Activated naive CD4-positive, alpha-beta T cell treated with anti-CD3 and anti-CD28 coated beads, Interleukin-2, amount 50 U/mL, for 72 hours (primary cell): ENCODE data around the gene EMP1. TPM values are rescaled to one million over a fixed set of nuclear protein-coding genes. Genes with fewer than 3 reads are reported as not detected.

Experiments used
- ATAC-seq, 2 donors: fragments of 150-1000 bp; cut with Tn5 transposase; 2 replicates each; pipeline ENCODE4 v1.10.0; 2021; ENCODE audit warnings: mild to moderate bottlenecking in 2 of 2, moderate library complexity in 2 of 2
- DNase-seq, 2 donors: peaks; one replicate each; pipeline ENCODE4 v3.0.0; 2021 to 2022; ENCODE audit warnings: low spot score in 2 of 2
- H3K27ac Mint-ChIP-seq, 2 donors: one replicate each; pipeline ENCODE4 v1.8.0; 2022; ENCODE audit warnings: mild to moderate bottlenecking in 2 of 2, mixed read lengths in 2 of 2
- H3K36me3 Mint-ChIP-seq, 2 donors: one replicate each; pipeline ENCODE4 v1.8.0; 2022; ENCODE audit warnings: mixed read lengths in 2 of 2
- H3K9me3 Mint-ChIP-seq, 2 donors: one replicate each; pipeline ENCODE4 v1.8.0; 2022; ENCODE audit warnings: mixed read lengths in 2 of 2
- total RNA-seq, 2 donors: library from RNA; stranded (reverse); gene quantifications; one replicate each; pipeline ENCODE4 v1.2.3, GENCODE V29; 2022

The EMP1 gene
- total RNA-seq, 2 donors from 2014 or later, result 1.4 to 9.2 TPM

DNA sequence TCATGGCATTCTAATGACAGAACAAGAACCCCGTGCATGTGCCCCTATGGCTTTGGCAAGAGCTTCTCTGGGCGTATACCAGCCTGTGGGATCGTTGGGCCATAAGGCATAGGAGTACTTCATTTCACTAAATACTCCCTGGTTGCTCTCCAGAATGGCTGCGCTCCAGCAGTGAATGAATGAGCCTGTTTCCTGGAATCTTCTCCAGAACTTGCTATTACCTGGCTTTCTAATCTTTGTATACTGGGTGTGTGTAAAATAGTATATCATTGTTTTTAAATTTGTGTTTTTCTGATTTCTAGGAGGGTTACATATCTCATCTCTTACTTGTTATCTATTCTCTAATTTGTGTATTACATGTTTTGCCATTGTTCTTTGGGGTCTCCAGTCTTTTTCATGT is 28.6 kb upstream of the EMP1 start:
- Mint-ChIP-seq H3K27ac (no peak overlapping the region), H3K36me3 (no peaks in the 10 kb centered on the region), H3K9me3 (peaks cover 0 to 7% of the 10 kb centered on the region in 2 donors)
- ATAC-seq (no peak), DNase-seq (no peak)

DNA sequence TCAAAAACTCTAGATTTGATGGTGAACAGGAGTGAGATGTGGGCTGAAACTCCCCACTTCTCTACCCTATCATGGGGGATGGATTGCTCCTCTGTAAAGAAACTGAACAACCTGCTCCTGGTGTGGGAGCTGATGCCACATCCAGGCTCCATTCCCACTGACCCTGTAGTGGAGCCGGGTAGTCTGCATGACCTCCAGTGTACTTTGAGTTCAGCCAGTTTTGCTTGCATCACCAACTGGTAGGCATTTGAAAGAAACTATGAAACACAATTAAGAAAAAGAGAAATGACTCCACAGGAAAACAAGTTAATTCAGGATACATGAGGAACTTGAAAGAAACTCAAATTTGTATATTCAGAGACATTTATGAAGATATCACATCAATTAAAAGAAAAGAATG is 27.3 kb upstream of the EMP1 start:
- ATAC-seq, result no peak
- no peak overlapping the region for H3K27ac Mint-ChIP-seq
- DNase-seq, result no peak
- H3K9me3 Mint-ChIP-seq, result peaks cover 0 to 7% of the 10 kb centered on the region in 2 donors
- H3K36me3 Mint-ChIP-seq, result no peaks in the 10 kb centered on the region

DNA sequence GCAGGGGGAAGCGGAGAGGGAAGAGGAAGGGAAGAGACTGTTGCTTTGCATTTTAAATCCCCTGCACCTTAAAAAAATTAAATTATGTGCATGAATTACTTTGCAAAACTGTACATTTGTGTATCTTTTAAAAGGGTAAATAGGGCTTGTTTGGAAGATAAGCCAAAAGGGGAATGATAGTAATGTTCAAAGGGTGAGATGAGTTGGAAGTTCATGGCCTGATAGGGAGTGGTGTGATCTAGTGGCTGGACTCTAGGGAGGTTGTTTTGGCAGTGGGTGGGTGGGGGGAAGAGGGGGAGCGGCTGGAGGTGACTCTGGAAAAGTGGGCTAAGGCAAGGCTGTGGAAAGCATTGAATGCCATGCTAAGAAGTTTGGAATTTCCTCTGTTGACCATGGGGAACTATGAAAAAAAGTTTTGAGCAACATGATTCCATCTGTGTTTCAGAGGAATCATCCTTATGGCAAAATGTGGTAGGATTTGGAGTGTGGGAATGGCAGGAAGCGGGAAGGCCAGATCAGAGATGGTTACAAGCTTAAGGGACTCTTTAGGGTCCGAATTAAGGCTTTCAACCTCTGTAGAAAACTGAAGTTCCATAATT is 25.5 kb upstream of the EMP1 start:
- ATAC-seq (no peak), DNase-seq (no peak)
- Mint-ChIP-seq H3K9me3 (peaks cover 0 to 7% of the 10 kb centered on the region in 2 donors), H3K36me3 (no peaks in the 10 kb centered on the region), H3K27ac (no peak overlapping the region)

DNA sequence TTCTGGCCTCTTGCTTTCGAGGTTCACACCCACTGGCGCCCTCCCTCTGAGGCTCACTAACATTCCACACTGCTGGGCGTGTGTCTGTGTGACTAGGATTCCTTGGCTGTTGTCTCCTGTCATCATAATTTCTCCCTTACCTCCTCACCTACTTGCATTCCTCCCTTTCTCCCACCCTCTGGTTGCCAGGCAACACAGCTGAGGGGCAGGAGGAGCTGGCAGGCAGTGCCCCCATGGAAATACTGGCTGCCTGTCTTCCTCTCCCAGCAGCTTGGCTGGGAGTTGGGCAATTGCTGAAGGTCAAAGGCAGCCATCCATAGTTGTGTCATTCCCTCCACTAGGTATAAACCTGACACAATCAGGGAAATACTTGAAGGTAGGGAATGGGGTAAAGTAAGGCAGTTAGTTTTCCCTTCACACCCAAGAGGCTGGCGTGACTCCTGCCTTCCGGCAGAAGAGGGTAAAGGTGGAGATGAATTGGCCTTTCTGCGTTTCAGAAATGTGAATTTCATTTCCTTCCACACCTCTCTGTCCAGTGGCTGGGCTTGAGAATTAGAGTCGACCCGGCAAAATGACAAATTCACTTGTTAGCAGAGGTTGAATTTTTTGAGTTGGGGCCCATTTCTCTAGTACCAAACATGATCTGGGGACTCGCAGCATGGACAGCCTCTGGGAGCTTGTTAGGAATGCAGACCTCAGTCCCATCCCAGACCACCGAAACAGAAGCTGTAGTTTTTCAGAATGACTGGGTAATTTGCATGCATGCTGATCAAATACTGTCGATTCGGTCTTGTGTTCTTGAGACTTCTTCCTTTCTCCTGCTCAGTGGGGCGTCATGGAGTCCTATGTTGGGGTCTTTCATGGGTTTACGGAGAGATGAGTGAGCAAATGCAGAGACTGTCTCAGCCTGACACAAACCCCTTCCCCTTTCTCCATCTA is 24.3 kb upstream of the EMP1 start:
- H3K36me3 Mint-ChIP-seq, result no peaks in the 10 kb centered on the region
- DNase-seq, result no peak
- H3K9me3 Mint-ChIP-seq, result peaks cover 0 to 7% of the 10 kb centered on the region in 2 donors
- no peak for ATAC-seq
- H3K27ac Mint-ChIP-seq, result no peak overlapping the region

DNA sequence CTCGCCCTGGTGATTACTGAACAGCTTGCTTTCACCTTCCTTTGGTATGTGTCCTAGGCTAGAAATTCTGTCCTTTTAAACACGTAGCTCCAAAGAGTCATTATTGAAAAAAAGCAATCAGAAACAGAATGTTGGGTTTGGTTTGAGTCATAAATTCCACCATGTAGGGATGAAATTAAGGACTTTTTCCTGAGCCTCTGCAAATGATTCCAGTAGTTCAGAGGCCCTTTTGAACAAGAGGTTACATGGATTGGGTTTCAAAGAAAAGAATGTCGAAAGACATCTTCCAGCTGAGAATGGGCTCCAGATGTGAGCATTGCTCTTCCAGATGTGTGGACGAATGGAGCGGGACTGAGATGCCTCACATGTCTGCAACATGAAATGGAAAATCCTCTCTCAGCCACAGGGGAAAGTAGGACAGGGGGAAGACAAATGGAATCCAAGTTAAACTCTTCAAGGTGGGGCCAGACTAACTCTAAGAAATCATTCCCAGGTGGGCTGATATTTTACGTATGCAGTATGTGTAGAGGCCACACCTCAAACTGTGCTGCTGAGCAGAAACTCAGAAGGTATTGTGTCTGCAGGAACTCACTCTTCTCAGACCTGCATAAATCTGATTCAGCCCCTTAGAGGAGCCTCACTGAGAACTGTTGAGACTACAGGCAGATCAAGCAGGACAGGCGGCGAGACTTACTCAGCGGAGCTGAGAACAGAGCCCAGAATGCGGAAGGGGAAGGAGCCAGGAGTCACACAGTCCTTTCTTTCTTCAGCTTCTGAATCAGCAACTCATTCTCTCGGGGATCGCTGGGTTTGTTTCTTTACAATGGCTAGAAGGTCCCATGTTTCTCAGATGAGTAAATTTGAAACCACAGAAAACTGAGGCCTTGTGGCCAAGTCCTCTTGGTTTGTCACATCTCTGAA is 23.3 kb upstream of the EMP1 start:
- no peaks in the 10 kb centered on the region for H3K9me3 Mint-ChIP-seq
- H3K27ac Mint-ChIP-seq, result peak overlapping the region in 1 of 2 donors; percentile 37
- ATAC-seq (peak; percentile 94 to 96), DNase-seq (peak in 1 of 2 donors; percentile 48)
- no peaks in the 10 kb centered on the region for H3K36me3 Mint-ChIP-seq

DNA sequence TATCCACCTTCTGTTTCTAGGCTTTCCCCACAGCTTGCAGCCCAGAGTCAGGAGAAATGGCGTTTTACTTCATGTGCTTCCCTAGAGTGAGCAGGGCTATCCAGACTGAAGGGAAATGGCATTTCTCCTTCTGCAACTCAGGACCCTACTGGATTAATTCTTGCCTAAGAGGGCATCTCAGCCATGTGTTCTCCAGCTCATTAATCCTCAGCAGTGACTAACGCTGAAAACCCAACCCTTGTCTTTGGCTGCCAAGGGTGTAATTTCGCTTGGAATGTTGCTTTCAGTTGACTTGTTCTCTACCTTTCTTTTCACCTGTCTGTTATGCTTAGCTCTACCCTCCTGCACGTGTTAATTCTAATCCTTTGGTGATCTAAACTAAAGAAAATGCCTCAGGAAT is 21.0 kb upstream of the EMP1 start:
- DNase-seq, result no peak
- no peaks in the 10 kb centered on the region for H3K9me3 Mint-ChIP-seq

DNA sequence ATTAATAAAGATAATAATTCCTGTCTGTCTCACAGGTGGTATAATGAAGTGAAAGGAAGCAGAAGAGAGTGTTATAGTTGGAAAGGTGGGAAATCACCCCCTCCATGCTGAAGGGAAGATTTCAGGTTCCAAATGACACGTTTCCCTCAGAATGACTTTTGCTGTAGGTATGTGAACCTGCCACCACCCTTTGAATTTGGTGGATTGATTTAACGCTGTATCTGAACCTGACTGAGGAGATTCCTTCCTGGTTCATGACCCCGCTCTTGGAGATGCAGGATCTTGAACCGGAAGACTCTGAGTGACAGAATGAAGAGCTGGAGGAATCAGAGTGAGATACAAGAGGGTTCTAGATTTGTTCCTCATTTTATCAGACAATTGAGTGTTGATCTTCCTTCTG is 20.3 kb upstream of the EMP1 start:
- H3K36me3 Mint-ChIP-seq, result no peaks in the 10 kb centered on the region
- DNase-seq, result no peak
- H3K27ac Mint-ChIP-seq, result no peak overlapping the region
- no peak for ATAC-seq
- no peaks in the 10 kb centered on the region for H3K9me3 Mint-ChIP-seq

More for the DNA sequence above, 21.0 kb upstream of the EMP1 start:
- ATAC-seq, result no peak
- Mint-ChIP-seq H3K36me3 (no peaks in the 10 kb centered on the region), H3K27ac (no peak overlapping the region)

DNA sequence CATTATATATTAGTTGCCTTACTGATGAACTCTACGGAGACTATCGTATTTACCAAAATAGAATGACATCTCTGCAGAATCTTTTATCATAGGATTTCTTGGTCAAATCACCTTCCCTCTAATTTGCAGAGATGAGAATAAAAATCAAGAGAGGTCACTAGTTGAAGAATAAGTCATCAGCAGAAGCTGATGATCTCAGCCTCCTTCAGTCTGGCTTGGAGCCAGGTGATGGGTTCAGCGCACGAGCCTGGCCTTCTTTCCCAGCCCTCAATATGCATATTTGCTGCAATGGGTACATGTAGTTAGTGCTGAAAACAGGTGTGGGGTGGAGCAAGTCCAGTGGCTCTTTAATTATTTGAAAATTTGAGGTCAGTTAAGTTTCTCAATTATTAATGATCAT is 19.2 kb upstream of the EMP1 start:
- ATAC-seq (no peak), DNase-seq (no peak)
- Mint-ChIP-seq H3K36me3 (no peaks in the 10 kb centered on the region), H3K27ac (no peak overlapping the region), H3K9me3 (no peaks in the 10 kb centered on the region)

DNA sequence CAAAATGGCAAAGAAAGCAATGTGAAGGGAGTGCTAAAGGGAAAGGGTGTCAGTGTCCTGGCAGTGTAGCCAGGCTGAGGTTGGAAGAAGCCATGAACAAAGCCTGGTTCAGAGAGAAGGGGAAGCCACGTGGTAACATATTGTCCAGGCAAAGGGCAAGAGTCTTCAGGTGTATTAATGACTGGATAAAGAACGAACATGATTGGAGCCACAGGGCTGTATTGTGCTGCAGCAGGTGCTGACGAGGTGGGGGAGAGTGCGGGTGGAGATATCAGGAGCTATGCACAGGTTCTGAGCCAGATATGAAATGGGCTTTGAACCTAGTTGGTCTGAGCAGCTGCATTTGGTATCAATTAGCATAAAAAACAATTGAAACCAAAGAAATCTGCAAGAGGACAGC is 18.6 kb upstream of the EMP1 start:
- ATAC-seq (no peak), DNase-seq (no peak)
- Mint-ChIP-seq H3K36me3 (no peaks in the 10 kb centered on the region), H3K27ac (no peak overlapping the region), H3K9me3 (no peaks in the 10 kb centered on the region)

DNA sequence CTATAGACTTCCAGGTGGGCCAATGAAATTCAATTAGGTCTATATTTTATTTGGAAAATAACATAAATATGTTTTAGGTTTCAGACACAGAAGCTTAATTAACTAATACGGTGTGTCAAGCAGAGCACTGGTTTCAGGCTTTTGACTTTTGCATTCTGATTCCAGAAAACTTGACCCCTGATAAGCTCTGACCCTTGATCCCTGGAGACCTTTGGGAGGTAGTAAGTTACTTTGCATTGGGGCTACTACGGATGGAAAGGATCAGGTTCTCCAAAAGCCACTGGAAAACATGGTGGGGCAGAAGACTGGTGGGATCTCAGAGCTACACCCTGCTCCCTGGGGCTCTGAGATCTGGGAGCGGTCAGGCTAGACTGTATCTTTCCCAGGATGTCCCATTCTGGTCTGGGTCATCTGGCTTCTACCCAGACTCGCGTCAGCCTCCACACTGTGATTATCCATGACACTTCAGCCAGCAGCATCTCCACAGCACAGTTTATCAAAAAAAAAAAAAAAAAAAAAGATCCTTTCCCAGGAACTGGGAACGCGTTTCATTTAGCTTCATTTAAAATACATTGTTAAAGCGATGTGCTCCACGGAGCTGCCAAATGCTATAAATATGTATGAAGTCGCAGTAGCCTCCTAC is 17.8 kb upstream of the EMP1 start:
- ATAC-seq, result no peak
- no peak for DNase-seq
- H3K36me3 Mint-ChIP-seq, result no peaks in the 10 kb centered on the region
- H3K27ac Mint-ChIP-seq, result peak overlapping the region in 1 of 2 donors; percentile 65
- no peaks in the 10 kb centered on the region for H3K9me3 Mint-ChIP-seq

DNA sequence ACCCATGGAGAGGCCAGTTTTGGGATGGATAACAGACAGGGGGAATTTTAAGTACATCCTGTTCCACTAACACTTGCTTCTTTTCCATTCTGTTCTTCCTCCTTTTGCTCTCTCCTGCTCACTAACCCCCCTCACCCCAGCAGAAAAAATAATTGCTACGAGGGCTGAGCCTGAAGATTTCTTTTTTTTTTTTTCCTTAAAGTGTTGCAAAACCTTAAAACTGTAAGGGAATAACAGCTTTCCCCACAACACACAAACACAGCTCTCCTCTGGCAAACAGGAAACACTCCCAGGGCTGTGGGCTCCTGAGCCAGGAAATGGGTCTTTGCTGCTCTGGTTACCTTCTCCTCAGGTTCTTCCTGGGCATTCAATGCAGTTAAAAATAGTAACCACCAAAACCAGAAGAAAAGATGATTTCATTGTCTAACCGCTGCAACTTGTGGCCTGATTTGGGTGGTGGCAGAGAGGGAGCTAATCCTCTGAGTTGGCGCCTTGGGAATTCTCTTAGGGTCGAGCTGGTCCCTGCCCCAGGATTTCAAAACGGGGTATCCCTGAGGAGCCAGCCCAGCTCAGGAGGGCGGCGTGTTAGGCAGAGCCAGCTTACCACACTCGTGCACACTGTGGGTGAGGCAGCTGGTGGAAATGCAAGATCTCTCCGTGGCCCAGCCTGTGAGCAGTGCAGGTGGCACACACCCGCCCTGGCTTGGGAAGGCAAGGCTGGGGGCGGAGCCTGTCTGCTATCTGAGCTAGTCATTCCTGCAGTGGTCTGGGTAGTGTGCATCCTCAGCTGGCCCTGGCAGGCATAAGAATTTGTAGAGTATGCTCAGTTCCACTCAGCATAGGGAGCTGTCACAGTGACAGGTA is 17.1 kb upstream of the EMP1 start:
- Mint-ChIP-seq H3K36me3 (no peaks in the 10 kb centered on the region), H3K27ac (peak overlapping the region in 1 of 2 donors; percentile 65), H3K9me3 (no peaks in the 10 kb centered on the region)
- ATAC-seq (peak; percentile 91 to 95), DNase-seq (peak; percentile 52 to 65)

DNA sequence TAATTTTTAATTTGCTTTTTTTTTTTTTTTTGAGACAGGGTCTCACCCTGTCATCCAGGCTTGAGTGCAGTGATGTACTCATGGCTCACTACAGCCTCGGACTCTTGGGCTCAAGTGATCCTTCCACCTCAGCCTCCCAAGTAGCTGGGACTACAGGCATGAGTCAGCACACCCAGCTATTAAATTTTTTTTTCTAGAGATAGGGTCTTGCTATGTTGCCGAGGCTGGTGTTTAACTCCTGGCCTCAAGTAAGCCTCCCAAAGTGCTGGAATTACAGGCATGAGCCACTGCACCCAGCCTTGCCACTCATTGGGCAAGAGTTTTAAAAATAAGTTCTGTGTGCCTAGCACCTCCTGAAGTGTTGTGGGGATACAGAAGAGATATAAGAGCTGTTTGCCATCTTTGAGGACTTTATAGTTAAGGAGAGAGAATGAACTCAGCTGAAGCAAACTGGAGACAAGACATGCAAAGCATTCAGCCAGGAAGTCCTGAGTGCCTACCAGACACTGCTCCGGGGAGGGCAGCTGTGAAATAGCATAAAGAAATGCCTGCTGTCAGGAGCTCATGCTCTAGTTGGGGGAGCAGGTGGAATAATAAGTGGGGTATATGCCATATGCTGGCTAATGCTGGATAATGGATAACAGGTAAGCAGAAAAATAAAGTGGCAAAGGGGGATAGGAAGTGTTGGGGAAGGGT is 15.0 kb upstream of the EMP1 start:
- no peaks in the 10 kb centered on the region for H3K36me3 Mint-ChIP-seq
- DNase-seq (no peak), ATAC-seq (no peak)
- no peaks in the 10 kb centered on the region for H3K9me3 Mint-ChIP-seq
- H3K27ac Mint-ChIP-seq, result no peak overlapping the region

DNA sequence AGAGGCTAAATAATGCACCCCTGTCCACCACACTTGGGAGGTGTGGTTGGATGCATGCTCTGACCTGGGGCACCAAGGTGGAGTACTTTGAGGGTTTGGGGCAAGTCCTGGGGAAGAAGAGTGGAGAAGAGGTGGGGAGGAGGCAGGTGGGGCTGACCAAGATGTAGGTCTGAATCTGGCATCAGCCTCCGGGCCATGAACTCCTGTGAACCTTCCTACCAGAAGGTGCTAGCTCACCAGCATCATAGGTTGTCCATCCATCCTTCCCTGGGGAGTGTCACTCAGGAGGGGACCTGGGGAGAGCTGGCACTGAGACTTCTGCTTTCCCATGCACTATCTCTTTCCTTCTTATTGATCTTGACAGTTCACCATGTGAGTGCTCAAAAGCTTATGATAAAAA is 13.6 kb upstream of the EMP1 start:
- no peaks in the 10 kb centered on the region for H3K9me3 Mint-ChIP-seq
- H3K36me3 Mint-ChIP-seq, result no peaks in the 10 kb centered on the region
- peak overlapping the region in 1 of 2 donors; percentile 89 for H3K27ac Mint-ChIP-seq
- DNase-seq, result no peak
- ATAC-seq, result no peak

DNA sequence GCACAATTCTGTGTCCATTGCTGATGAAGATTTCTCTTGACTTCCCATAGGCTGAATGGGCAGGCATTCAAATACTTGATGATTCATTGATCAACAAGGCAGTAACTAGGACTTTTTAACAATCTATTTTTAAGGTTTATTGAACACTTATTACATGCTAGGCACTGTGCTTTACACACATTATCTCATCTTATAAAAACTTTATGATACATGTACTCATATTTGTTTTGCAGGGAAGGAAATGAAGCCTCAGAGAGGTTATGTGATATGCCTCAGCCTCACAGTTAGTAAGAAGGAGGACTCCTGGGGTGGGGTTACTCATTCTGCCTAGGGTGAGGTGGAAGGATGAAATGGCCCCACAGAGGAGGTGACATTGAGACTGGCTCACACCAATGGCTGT is 12.9 kb upstream of the EMP1 start:
- ATAC-seq, result peak; percentile 16 to 74

DNA sequence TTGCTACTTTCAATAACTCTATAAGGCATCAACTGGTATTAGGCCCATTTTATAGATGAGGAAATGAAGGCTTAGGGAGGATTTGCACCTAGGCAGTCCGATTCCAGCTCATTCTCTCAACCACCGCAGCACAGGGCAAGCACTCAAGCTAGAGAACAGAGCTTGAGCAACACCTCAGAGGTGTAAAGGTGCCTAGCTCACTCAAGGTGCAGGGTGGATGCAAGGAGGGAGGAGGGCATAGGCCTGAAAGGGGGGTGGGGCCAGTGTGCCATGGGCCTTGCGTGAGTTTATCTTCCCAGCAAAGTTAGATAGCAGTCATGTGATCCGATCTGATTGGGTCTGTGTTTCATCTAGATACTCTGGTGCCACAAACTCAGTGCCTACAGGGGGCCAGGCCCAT is 10.2 kb upstream of the EMP1 start:
- Mint-ChIP-seq H3K9me3 (no peaks in the 10 kb centered on the region), H3K36me3 (no peaks in the 10 kb centered on the region), H3K27ac (no peak overlapping the region)
- no peak for ATAC-seq
- DNase-seq, result no peak

More for the DNA sequence above, 12.9 kb upstream of the EMP1 start:
- H3K9me3 Mint-ChIP-seq, result no peaks in the 10 kb centered on the region
- DNase-seq, result no peak
- H3K36me3 Mint-ChIP-seq, result no peaks in the 10 kb centered on the region
- H3K27ac Mint-ChIP-seq, result peak overlapping the region in 1 of 2 donors; percentile 5
